Measurements from ENCODE around the gene PCK1. TPM values are rescaled to one million over a fixed set of nuclear protein-coding genes. Genes with fewer than 3 reads are reported as not detected.

The PCK1 gene
- total RNA-seq (2022; extraction: Qiagen RNA extraction), result 0.05 to 0.13 TPM (median 0.09 TPM) in 3 of 5 replicates, not detected in the others

GRCh38 chr20:57560554-57561355, at the start of gene PCK1:
Gene PCK1 (plus strand): TSS chr20:57561110. CDS start chr20:57561412, 302 bp downstream.

GRCh38 chr20:57524511-57525176, 36.3 kb upstream of the PCK1 start, which contains the start of gene CTCFL:
Gene CTCFL (minus strand): TSS chr20:57525140. CDS start chr20:57524205, 935 bp downstream.

Other genes starting within 250 kb of the PCK1 start
- gene SPO11, start 231.3 kb upstream of the PCK1 start, total RNA-seq (2022; extraction: Qiagen RNA extraction), result not detected in 5 replicates
- 57.1 to 72.2 TPM (median 62.6 TPM) in 5 replicates for gene RAE1, start 209.9 kb upstream of the PCK1 start, total RNA-seq (2022; extraction: Qiagen RNA extraction)
- 23.6 to 36.6 TPM (median 33.1 TPM) in 5 replicates for gene RBM38, start 169.7 kb upstream of the PCK1 start, total RNA-seq (2022; extraction: Qiagen RNA extraction)
- gene CTCFL, start 36.0 kb upstream of the PCK1 start, total RNA-seq (2022; extraction: Qiagen RNA extraction), result not detected in 5 replicates
- 0.04 TPM in 1 of 5 replicates, not detected in the others for gene ZBP1, start 59.3 kb downstream of the PCK1 start, total RNA-seq (2022; extraction: Qiagen RNA extraction)
- 154 to 362 TPM (median 345 TPM) in 5 replicates for gene PMEPA1, start 148.9 kb downstream of the PCK1 start, total RNA-seq (2022; extraction: Qiagen RNA extraction)

All from A549 treated with Mapracorat at 1 μM for 4 hours (cell line).